ENCODE measurements around the gene BLM.

DNA sequence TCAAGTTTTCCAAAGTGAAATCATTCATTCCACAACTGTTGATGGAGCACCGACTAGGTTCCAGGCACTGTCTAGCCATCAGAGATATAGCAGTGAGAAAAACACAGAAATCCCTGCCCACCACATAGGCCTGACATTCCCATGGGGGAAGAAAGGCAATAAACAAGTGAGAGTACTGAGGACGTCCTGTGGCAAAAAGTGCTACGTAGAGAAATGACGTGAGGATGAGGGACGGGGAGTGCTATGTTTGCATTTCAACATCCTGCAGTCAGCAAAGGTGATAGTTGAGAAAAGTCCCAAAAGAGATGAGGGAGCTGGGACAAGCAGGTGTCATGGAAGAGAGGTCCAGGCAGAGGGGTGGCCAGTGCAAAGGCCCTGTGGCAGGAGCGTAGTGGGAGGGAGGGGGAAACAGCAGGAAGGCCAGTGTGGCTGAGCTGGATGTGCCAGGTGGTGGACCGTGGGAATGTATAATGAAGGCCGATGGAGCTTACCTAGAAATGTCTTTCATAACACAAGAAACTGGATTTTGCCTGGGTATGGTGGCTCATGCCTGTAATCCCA lies 140.8 kb downstream of the BLM start:
- TF ChIP-seq, protein P1, sequence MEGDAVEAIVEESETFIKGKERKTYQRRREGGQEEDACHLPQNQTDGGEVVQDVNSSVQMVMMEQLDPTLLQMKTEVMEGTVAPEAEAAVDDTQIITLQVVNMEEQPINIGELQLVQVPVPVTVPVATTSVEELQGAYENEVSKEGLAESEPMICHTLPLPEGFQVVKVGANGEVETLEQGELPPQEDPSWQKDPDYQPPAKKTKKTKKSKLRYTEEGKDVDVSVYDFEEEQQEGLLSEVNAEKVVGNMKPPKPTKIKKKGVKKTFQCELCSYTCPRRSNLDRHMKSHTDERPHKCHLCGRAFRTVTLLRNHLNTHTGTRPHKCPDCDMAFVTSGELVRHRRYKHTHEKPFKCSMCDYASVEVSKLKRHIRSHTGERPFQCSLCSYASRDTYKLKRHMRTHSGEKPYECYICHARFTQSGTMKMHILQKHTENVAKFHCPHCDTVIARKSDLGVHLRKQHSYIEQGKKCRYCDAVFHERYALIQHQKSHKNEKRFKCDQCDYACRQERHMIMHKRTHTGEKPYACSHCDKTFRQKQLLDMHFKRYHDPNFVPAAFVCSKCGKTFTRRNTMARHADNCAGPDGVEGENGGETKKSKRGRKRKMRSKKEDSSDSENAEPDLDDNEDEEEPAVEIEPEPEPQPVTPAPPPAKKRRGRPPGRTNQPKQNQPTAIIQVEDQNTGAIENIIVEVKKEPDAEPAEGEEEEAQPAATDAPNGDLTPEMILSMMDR (IDR thresholded peaks at IDR 0.05; ENCODE audit: control extremely low read depth in 1 of 3, insufficient read depth in 1 of 3, low read depth in 1 of 3, low read length in 3 of 3), result no peak
- no peak for TF ChIP-seq SIN3A (conservative IDR thresholded peaks at IDR 0.05 in 1 of 2, IDR thresholded peaks at IDR 0.05 in 1 of 2; ENCODE audit: low read depth in 1 of 2, low read length in 2 of 2)
- no peak for TF ChIP-seq CHD2 (IDR thresholded peaks at IDR 0.05; ENCODE audit: low read length)

All from H1 (cell line).